NCI-H2029 treated with DMSO at 0.1 percent for 48 hours (cell line): ENCODE data around the gene MALT1.
"Not testable (repeated sequence)": the region's sequence is repeated elsewhere in the genome, so short reads cannot be mapped to it uniquely, and the experiment has no call there.

Source experiments
- DNase-seq: peaks from one replicate; lab custom pipeline; 2025; lab: John Stamatoyannopoulos, UW

Gene MALT1

GRCh38 chr18:58732471-58732870, 61.2 kb downstream of the MALT1 start:
- no peak for DNase-seq

GRCh38 chr18:58733866-58734265, 62.6 kb downstream of the MALT1 start:
- DNase-seq, result no peak

GRCh38 chr18:58738322-58738721, 67.1 kb downstream of the MALT1 start:
- no peak for DNase-seq

- no peak for DNase-seq
Measured at GRCh38 chr18:58745914-58746313, 74.6 kb downstream of the MALT1 start.

GRCh38 chr18:58748899-58749595, 77.8 kb downstream of the MALT1 start:
- no peak for DNase-seq

GRCh38 chr18:58753976-58754375, 82.7 kb downstream of the MALT1 start:
- DNase-seq, result no peak

- DNase-seq, result no peak
Measured at GRCh38 chr18:58754544-58755068, 83.3 kb downstream of the MALT1 start.

GRCh38 chr18:58755304-58756010, 84.2 kb downstream of the MALT1 start:
- DNase-seq, result no peak

- no peak for DNase-seq
Measured at GRCh38 chr18:58756148-58756547, 84.9 kb downstream of the MALT1 start.

- no peak for DNase-seq
Measured at GRCh38 chr18:58756596-58757240, 85.5 kb downstream of the MALT1 start.

- not testable (repeated sequence) for DNase-seq
Measured at GRCh38 chr18:58757351-58757750, 86.1 kb downstream of the MALT1 start.

GRCh38 chr18:58758046-58758445, 86.8 kb downstream of the MALT1 start:
- no peak for DNase-seq

- no peak for DNase-seq
Measured at GRCh38 chr18:58758606-58759005, 87.3 kb downstream of the MALT1 start.

- peak; percentile 2 for DNase-seq
Measured at GRCh38 chr18:58761241-58761969, 90.1 kb downstream of the MALT1 start.

- no peak for DNase-seq
Measured at GRCh38 chr18:58761970-58762780, 90.9 kb downstream of the MALT1 start.

- no peak for DNase-seq
Measured at GRCh38 chr18:58762781-58763171, 91.5 kb downstream of the MALT1 start.

- DNase-seq, result no peak
Measured at GRCh38 chr18:58766164-58766563, 94.9 kb downstream of the MALT1 start.

- no peak for DNase-seq
Measured at GRCh38 chr18:58766946-58767345, 95.7 kb downstream of the MALT1 start.

- peak; percentile 37 for DNase-seq
Measured at GRCh38 chr18:58768293-58768974, 97.2 kb downstream of the MALT1 start.

- no peak for DNase-seq
Measured at GRCh38 chr18:58769321-58769720, 98.1 kb downstream of the MALT1 start.

GRCh38 chr18:58770601-58771000, 99.3 kb downstream of the MALT1 start:
- no peak for DNase-seq
